Esophagus squamous epithelium (tissue), 5 donors: ENCODE results near the gene CXCR6. TPM values are rescaled to one million over a fixed set of nuclear protein-coding genes. Genes with fewer than 3 reads are reported as not detected.

Experiments
- DNase-seq: peaks from one replicate; lab custom pipeline; 2025; lab: John Stamatoyannopoulos, UW
- H3K27ac ChIP-seq, 4 donors: fragments of 200-600 bp; sonication (generic); one replicate each; pipeline ENCODE4 v1.5.1; 2016 to 2019; ENCODE audit warnings: mild to moderate bottlenecking in 1 of 4
- H3K27me3 ChIP-seq, 4 donors: fragments of 200-600 bp; sonication (generic); 1 replicate in 3 of 4; 2 replicates in 1 of 4; pipeline versions ENCODE4 v1.5.1 to v1.6.0; 2017 to 2021; ENCODE audit warnings: antibody characterized with exemption in 1 of 4
- H3K36me3 ChIP-seq, 3 donors: fragments of 200-600 bp; sonication (generic); one replicate each; pipeline ENCODE4 v1.5.1; 2016 to 2019
- H3K4me1 ChIP-seq, 3 donors: fragments of 200-600 bp; sonication (generic); one replicate each; pipeline ENCODE4 v1.5.1; 2017 to 2019
- H3K4me3 ChIP-seq, 4 donors: fragments of 200-600 bp; sonication (generic); 1 replicate in 3 of 4; 2 replicates in 1 of 4; pipeline ENCODE4 v1.5.1; 2016 to 2019; ENCODE audit warnings: mild to moderate bottlenecking in 2 of 4, moderate library complexity in 1 of 4
- H3K9me3 ChIP-seq, 3 donors: fragments of 200-600 bp; sonication (generic); one replicate each; pipeline ENCODE4 v1.5.1; 2016 to 2019
- CTCF ChIP-seq, 6 experiments: fragments of 450-650 bp in 4 of 6; fragments of 200-600 bp in 2 of 6; sonication (generic) in 2 of 6; IDR thresholded peaks; one replicate each; pipeline ENCODE4 v1.5.1; 2016 to 2019; ENCODE audit warnings: antibody characterized with exemption in 6 of 6, mild to moderate bottlenecking in 4 of 6, moderate library complexity in 4 of 6
- POLR2A ChIP-seq, 4 donors: fragments of 450-650 bp; IDR thresholded peaks; one replicate each; pipeline ENCODE4 v1.6.1; 2017; ENCODE audit warnings: antibody characterized with exemption in 4 of 4, mild to moderate bottlenecking in 4 of 4, moderate library complexity in 3 of 4
- WGBS, 2 donors: methylation state at CpG; one replicate each; pipeline ENCODE4 v1.1.5; 2018; 5-methylcytosine and 5-hydroxymethylcytosine counted together
- intact Hi-C: fragments of 100-400 bp; cut with DNase I; formaldehyde crosslinking; loops from one replicate; pipeline ENCODE4 v1.15.0; 2022
- total RNA-seq, 4 donors: library from RNA; depleted of rRNA; stranded (reverse); fragments of >200 nt; gene quantifications; one replicate each; pipeline ENCODE4 v1.1.0, GENCODE V29; 2016
- donor health status: DM: yes; HTN: yes; CAD: no.

CXCR6 gene
- total RNA-seq, 4 donors from 2014 or later, result 1.7 to 12.0 (median 4.4) TPM

- WGBS, 2 donors, result 74 to 80% methylated on average over 7 to 8 of the region's 9 CpGs
- H3K4me1 ChIP-seq, result peaks cover 0 to 29% (median 12%) of the 10 kb centered on the region in 3 donors
- no peaks in the 10 kb centered on the region for H3K9me3 ChIP-seq
- H3K27ac ChIP-seq, result no peak overlapping the region
- TF ChIP-seq POLR2A (IDR thresholded peaks at IDR 0.05), result no peak
- no peak for TF ChIP-seq CTCF (IDR thresholded peaks at IDR 0.05)
- H3K27me3 ChIP-seq, result no peaks in the 10 kb centered on the region
- intact Hi-C loops, result no loop called here
- no peak for DNase-seq
- no peak overlapping the region for H3K4me3 ChIP-seq
- H3K36me3 ChIP-seq, result peaks cover 0 to 30% (median 0%) of the 10 kb centered on the region in 3 donors
Observed at GRCh38 chr3:45915059-45915439, 28.2 kb upstream of the CXCR6 start.

- H3K9me3 ChIP-seq, result no peaks in the 10 kb centered on the region
- H3K27ac ChIP-seq, result peak overlapping the region in 2 of 4 donors; percentile 4 to 31
- TF ChIP-seq CTCF (IDR thresholded peaks at IDR 0.05), result no peak
- no peak for TF ChIP-seq POLR2A (IDR thresholded peaks at IDR 0.05)
- 17 to 34% methylated on average over 8 of the region's 13 CpGs for WGBS, 2 donors
- H3K27me3 ChIP-seq, result no peaks in the 10 kb centered on the region
- DNase-seq, result no peak
- peaks cover 0 to 36% (median 0%) of the 10 kb centered on the region in 3 donors for H3K36me3 ChIP-seq
- H3K4me1 ChIP-seq, result peaks cover 0 to 29% (median 12%) of the 10 kb centered on the region in 3 donors
- intact Hi-C loops, result no loop called here
- H3K4me3 ChIP-seq, result peak overlapping the region in 1 of 4 donors; percentile 38
Observed at GRCh38 chr3:45915518-45916231, 27.6 kb upstream of the CXCR6 start.

- Histone ChIP-seq H3K4me1 (peaks cover 0 to 29% (median 12%) of the 10 kb centered on the region in 3 donors), H3K27me3 (no peaks in the 10 kb centered on the region), H3K27ac (no peak overlapping the region), H3K36me3 (peaks cover 5 to 53% (median 6%) of the 10 kb centered on the region in 3 donors), H3K9me3 (no peaks in the 10 kb centered on the region), H3K4me3 (no peak overlapping the region)
- WGBS, 2 donors, result 63 to 73% methylated on average over 4 to 6 of the region's 6 CpGs
- no peak for DNase-seq
- intact Hi-C loops, result no loop called here
- no peak for TF ChIP-seq POLR2A (IDR thresholded peaks at IDR 0.05)
- no peak for TF ChIP-seq CTCF (IDR thresholded peaks at IDR 0.05)
Observed at GRCh38 chr3:45917146-45917898, 25.9 kb upstream of the CXCR6 start.

- no peaks in the 10 kb centered on the region for H3K9me3 ChIP-seq
- TF ChIP-seq CTCF (IDR thresholded peaks at IDR 0.05) (no peak), POLR2A (IDR thresholded peaks at IDR 0.05) (no peak)
- no peak overlapping the region for H3K27ac ChIP-seq
- intact Hi-C loops, result loop anchor here (5.0 kb wide), 1 partner anchor 164 kb away; no protein-coding TSS in a partner anchor
- peaks cover 0 to 15% (median 0%) of the 10 kb centered on the region in 3 donors for H3K4me1 ChIP-seq
- DNase-seq, result no peak
- no peaks in the 10 kb centered on the region for H3K27me3 ChIP-seq
- H3K4me3 ChIP-seq, result no peak overlapping the region
- H3K36me3 ChIP-seq, result peaks cover 16 to 92% (median 24%) of the 10 kb centered on the region in 3 donors
- WGBS, 2 donors, result 79 to 92% methylated on average over 10 to 12 of the region's 14 CpGs
Observed at GRCh38 chr3:45921158-45922038, 21.9 kb upstream of the CXCR6 start.
